Left kidney (tissue), 8 donors: ENCODE data around the gene DRGX. TPM values are rescaled to one million over a fixed set of nuclear protein-coding genes. Genes with fewer than 3 reads are reported as not detected.

Experiments used
- DNase-seq: peaks from one replicate; pipeline ENCODE4 v3.0.0-alpha.2; 2013
- long read RNA-seq, 8 donors: transcript quantifications; one replicate each; lab custom pipeline, GENCODE V29; 2026
- polyA plus RNA-seq: library from polyadenylated mRNA; unstranded; fragments of 120-200 nt; gene quantifications from one replicate; pipeline ENCODE4 v1.2.1, GENCODE V29; 2013; ENCODE audit not compliant: insufficient read length

The DRGX gene
- polyA plus RNA-seq = not detected
- long read RNA-seq, donor 1, partial matches to known transcripts = 6 of 6 reads
- long read RNA-seq, donor 1, other reads (novel, unspliced or antisense) = 0 of 6 reads
- long read RNA-seq, donor 2 = 0 reads
- long read RNA-seq, donor 3 = 0 reads
- long read RNA-seq, donor 4 = 0 reads
- long read RNA-seq, donor 5 = 0 reads
- long read RNA-seq, donor 6 = 0 reads
- long read RNA-seq, donor 7 = 0 reads
- long read RNA-seq, donor 8 = 0 reads

DNA sequence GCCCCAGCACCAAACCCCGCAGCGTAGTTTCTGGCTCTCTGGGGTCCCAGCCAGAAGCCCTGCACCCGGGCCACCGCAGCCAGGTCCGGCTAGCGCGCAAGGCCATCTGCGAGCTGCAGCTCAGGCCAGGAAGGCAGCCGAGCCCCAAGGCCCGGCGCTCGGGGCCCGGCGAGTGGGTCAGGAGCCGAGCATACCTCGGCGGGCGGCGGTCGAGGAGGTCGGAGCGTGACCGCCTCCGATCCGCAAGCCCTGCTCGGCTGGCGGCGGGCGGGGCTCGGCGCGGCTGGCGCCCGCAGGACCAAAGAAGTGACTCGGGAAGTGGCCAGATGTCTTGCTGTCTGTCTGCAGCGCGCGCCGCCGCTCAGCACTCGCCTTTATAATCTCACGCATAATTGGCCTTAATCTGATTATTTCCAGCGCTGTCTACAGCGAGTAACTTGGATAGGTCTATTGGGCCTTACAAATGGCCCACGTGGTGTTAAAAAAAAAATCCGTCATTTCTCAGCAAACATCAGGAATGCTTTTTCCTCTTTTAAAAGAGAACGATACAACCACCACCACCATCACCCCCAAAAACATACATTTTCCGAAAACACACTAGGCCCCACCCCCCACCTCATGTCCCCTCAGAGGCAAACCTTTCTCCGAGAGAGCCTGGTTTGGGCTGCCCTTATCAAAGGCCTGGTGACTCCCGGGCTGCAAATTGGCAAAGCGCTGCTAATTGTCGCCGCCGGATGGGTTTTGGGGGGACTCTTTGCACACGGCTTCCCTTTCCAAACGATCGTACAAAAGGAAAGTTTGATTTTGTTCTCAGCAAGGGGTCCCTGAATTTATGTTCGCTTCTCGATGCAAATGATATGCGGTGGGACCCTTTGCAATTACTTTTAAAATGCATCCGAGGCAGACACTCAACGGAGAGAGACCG lies at the start of gene DRGX:
TSS of gene DRGX (minus strand) at position 349 of the 925 bp plus-strand sequence. CDS start 649 bp downstream, outside the sequence.
- no peak for DNase-seq

- no peak for DNase-seq
Observed at GRCh38 chr10:49444349-49444748, 48.5 kb upstream of the DRGX start.

- DNase-seq = no peak
Observed at GRCh38 chr10:49442863-49443262, 47.0 kb upstream of the DRGX start.

DNA sequence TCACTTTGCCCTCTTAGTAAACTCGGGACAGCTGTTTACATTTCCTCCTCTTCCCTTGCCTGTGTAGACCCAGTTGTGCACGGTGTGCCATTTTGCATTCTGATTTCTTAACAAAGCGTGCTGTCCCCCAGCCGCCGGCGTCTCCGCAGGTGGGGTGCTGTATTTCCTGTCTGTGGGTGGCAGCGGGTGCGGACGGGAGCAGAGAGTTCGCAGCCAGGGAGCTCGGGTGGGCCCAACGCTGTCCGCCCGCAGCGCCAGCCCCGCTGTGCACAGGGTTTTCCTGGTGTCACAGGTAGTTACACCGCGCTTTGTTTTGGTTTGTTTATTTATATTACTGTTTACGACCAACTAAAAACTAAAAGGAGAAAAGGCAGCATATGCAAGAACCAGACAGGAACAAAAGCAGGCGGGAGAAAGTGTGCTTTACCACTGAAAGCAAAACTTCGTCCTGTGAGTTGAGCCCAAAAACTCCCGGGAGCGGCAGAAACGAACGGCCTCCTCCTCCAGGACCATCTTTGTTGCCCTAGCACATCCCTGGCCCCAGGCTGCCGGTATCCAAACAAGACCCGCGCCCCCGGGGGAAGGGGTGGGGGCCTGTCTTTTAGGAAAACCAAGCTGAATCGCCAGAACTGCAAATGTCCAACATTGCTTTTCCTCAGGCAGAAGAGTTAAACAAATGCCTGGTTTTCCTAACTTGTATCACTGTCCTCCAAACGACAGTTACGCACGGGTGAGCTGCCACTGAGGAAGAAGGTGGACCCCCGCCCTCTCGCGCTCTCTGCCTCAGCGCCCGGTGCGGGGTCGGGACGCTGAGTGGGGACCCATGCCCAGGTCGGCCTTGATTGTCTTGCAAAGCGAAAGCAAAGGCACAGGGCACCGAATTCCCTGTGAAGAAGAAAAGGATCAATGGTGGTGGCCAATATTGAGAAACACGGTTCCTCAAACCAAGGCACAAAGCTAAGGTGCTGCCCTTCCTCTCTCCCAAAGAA lies 45.9 kb upstream of the DRGX start:
- DNase-seq = no peak

DNA sequence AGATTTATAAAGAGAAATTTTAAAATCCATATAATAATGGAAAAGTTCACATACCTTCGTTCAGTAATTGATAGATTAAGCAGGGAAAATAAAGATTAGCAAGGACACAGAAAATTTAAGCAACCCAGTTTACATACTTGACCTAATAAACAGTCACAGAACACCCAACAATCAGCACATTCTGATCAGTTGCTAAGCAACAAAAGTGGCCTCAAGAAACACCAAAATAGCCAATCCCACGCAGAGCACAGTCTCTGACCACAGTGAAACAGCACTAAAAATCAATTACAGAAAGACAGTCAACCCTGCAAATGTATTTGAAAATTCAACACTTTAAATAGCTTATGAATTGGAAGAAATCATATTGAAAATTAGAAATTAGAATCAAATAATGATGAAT lies 39.3 kb upstream of the DRGX start:
- DNase-seq = no peak

DNA sequence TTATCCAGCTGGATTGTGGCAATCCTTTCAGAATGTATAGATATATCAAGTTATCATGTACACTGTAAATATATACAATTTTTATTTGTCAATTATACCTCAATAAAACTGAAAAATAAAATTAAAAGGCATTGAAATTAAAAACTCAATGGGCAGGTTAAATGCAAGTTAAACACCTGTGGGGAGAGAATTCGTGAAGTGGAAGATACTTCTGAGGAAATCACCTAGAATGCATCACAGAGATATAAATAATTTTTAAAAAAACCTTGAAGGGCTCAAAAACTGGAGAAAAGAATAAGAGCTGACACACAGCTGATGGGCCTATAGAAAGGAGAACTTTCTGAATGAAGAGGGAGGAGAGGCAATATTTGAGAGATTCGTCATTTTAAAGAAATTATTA lies 37.2 kb upstream of the DRGX start:
- DNase-seq = no peak

DNA sequence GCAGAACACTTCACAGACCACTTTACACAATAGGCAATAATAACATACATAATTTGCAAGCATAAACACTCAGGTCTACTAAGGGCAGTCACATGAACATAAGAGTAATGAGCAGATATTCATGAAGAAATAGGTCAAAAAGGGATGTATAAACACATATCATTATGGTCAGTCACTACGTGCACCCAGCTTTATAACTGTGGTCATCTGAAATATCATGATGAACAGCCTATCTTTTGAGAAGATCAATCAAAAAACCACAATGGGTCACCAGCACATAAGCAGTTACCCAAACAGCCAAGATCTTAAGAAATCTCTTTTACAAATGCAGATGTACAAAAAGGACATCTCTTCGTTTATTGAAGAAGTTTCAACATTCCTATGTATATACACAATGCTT lies 35.5 kb upstream of the DRGX start:
- DNase-seq = no peak

GRCh38 chr10:49429458-49429857 lies 33.6 kb upstream of the DRGX start:
- no peak for DNase-seq

DNA sequence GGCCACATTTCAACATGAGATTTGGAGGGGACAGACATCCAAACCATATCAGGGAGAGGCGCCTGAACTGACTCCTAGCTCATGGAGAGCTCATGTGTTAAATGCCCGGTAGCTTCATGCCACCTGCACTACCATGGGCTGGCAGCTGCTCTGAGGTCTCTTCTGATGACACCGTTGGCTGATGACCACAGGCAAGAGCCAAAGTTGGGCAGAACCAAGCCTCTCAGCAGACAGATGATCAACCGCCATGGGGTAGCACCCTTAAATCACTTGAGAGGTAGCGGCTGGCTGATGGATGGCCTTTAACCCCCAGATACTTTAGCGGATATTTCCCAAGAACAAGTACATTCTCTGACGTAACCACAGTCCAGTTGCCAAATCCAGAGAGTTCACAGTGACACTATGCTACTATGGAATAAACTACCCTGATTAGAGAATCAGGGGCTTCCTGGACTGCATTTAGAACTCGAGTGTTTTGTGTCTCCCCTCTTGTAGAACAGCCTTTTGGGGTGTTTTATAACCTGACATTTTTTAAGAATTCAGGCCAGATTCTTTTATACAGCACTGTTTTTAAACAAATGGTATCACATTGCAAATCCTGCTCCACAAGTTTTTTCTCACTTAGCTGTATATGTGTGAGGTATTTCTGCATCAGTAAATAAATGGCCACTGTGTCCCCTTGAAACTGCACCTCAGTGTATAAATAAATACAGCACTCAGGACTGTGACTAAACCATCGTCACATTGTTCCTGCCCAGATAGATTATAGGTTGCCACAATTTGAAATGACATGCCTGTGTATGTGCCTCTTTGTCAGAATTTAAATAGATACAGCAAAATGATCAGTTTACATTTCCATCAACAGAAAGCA lies 30.8 kb upstream of the DRGX start:
- no peak for DNase-seq

DNA sequence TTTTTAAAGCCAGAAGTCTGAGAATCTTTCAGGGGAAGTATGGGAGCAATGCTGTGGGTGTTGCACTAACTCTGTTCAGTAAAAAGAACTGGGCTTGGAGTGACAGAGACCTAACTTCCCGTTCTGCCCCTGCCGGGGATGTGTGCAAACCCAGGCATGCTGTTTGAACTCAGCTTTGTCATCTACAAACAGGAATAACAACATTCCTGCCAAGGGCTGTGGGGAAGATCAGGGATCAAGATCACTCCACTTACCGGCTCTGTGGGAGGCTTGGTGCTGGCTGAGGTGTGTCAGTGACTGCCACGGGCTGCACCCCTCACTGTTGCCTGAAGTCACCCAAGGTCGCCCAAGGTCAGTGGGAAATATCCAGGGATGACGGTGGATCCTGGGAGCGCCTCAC lies 23.1 kb upstream of the DRGX start:
- DNase-seq = no peak

GRCh38 chr10:49418328-49418727 lies 22.4 kb upstream of the DRGX start:
- no peak for DNase-seq

DNA sequence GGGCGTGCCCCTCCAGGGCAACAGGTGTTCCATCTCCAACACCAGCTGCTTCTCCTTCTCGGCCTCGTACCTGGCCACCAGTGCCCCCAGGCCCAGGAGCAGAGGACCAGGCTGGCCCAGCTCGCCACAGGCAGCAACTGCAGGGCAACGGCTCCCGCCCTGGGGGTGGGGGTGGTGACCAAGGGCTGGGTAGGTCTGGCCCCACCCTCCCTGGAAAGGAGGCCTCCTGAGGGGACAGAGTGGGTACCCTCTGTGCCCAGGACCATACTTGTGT lies 22.1 kb upstream of the DRGX start:
- DNase-seq = no peak

GRCh38 chr10:49417311-49418052 lies 21.6 kb upstream of the DRGX start:
- DNase-seq = no peak

DNA sequence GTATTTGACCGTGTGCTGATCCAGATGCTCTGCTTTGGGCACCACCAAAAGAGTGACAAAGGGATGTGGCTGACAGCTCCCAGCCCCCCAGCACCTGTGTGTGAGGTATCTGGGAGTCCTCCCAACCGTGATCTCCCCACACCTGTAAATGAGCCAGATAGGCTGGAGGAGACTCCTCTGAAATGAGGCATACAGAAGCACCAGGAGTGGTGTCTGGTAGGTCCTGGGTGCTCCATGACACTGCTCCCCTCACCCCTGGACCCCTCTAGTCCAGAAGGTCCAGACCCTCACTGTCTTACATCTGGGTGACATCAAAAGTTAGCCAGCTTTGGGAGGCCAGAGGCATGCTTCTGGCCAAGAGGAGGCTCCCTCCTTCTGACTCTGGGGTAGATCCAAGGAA lies 20.0 kb upstream of the DRGX start:
- DNase-seq = no peak

DNA sequence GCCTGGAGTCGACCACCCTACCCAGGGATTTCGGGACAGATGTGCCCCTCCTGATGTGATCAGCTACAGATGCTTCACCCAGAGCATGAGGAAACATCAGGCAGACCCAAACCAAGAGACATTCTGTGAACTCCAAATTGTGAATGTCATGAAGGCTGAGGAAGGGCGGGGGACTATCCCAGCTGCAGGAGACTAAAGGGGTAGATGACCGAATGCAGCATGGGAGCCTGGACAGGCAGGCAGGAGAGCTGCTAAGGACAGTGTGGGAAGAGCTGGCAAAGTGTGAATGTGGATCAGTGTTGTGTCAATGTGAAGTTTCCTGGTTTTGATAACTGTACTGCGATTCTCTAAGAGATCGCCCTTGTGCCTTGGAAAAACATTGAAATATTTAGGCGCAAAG lies 19.2 kb upstream of the DRGX start:
- no peak for DNase-seq

DNA sequence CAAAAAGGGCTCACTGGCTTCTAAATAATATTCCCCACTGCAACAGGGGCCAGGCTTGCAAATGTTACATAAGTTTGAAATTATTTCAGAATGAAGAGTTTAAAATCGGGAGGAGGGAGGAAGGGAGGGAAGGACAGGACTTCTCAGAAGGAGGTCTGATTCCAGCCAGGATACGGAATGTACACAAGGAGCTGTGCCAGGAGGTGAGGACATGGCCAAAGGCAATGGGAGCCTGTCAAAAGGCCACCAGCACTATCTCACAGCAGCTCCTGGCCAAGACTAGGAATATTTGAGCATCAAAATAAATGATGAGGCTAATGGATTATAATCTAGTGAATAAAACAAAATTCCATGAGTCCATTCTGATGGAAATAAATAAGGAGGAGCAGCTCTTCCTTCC lies 18.6 kb upstream of the DRGX start:
- DNase-seq = no peak

DNA sequence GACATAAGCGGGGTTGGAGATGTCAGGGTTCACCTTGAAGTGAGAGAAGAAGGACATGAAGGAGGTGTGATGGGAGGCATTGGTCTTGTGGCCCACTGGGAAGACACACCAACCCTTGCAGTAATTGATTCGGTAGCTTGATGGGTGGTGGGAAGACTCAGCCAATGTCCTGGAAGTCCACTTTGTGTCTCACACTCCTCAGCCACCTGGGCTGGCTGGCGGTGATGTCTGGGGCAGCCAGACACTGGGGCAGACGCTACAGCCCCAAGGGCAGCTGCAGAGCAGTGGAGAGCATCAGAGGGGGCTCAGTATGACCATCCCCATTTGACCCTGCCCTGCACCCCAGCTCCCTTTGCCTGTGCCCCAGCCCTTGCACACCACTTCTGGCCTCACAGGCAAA lies 16.7 kb upstream of the DRGX start:
- DNase-seq = no peak

GRCh38 chr10:49410365-49411074 lies 14.6 kb upstream of the DRGX start:
- no peak for DNase-seq

- DNase-seq = no peak
Observed at GRCh38 chr10:49409755-49410154, 13.9 kb upstream of the DRGX start.
